ENCODE results near the gene DOCK3. TPM values are rescaled to one million over a fixed set of nuclear protein-coding genes. Genes with fewer than 3 reads are reported as not detected.

DOCK3 gene
- total RNA-seq, 2 experiments from 2014 or later: 1.6 to 1.7 TPM

- intact Hi-C loops (cut with micrococcal nuclease): loop anchor here (10.0 kb wide), 1 partner anchor 116 kb away; no protein-coding TSS in a partner anchor
- Mint-ChIP-seq H3K9me3 (peaks cover 5% of the 10 kb centered on the region), H3K27ac (no peak overlapping the region), H3K4me1 (ENCODE audit: low read depth) (no peaks in the 10 kb centered on the region), H3K36me3 (ENCODE audit: low read depth) (no peaks in the 10 kb centered on the region), H3K4me3 (no peak overlapping the region), H3K27me3 (ENCODE audit: low read depth) (no peaks in the 10 kb centered on the region)
- no peak for DNase-seq
- CTCF ChIA-PET: interaction anchor here (0.6 to 1.6 kb wide), 4 partner anchors 8 to 410 kb away, joined by 3 to 6 read pairs (median 3); no protein-coding TSS in a partner anchor
Measured at GRCh38 chr3:50978991-50979667, 304.4 kb downstream of the DOCK3 start.

GRCh38 chr3:50982540-50983325 is 308.0 kb downstream of the DOCK3 start:
- Mint-ChIP-seq H3K36me3 (ENCODE audit: low read depth) (no peaks in the 10 kb centered on the region), H3K4me3 (no peak overlapping the region), H3K27me3 (ENCODE audit: low read depth) (no peaks in the 10 kb centered on the region), H3K4me1 (ENCODE audit: low read depth) (no peaks in the 10 kb centered on the region), H3K27ac (no peak overlapping the region), H3K9me3 (peaks cover 4% of the 10 kb centered on the region)
- no peak for DNase-seq
- intact Hi-C loops (cut with micrococcal nuclease): no loop called here
- CTCF ChIA-PET: interaction anchor here (0.6 kb wide), 1 partner anchor 402 kb away, joined by 3 read pairs; the partner anchor contains the start of gene MANF

- no peaks in the 10 kb centered on the region for H3K36me3 Mint-ChIP-seq (ENCODE audit: low read depth)
- CTCF ChIA-PET: interaction anchor here (1.4 kb wide), 1 partner anchor 308 kb away, joined by 3 read pairs; no protein-coding TSS in a partner anchor
- no peaks in the 10 kb centered on the region for H3K4me1 Mint-ChIP-seq (ENCODE audit: low read depth)
- DNase-seq: no peak
- peaks cover 4% of the 10 kb centered on the region for H3K9me3 Mint-ChIP-seq
- no peak overlapping the region for H3K27ac Mint-ChIP-seq
- H3K4me3 Mint-ChIP-seq: no peak overlapping the region
- H3K27me3 Mint-ChIP-seq (ENCODE audit: low read depth): no peaks in the 10 kb centered on the region
- intact Hi-C loops (cut with micrococcal nuclease): no loop called here
Measured at GRCh38 chr3:50983887-50984286, 309.2 kb downstream of the DOCK3 start.

GRCh38 chr3:50985893-50986292 is 311.2 kb downstream of the DOCK3 start:
- Mint-ChIP-seq H3K36me3 (ENCODE audit: low read depth) (peaks cover 2% of the 10 kb centered on the region), H3K27me3 (ENCODE audit: low read depth) (no peaks in the 10 kb centered on the region), H3K4me3 (no peak overlapping the region), H3K9me3 (peaks cover 10% of the 10 kb centered on the region), H3K4me1 (ENCODE audit: low read depth) (no peaks in the 10 kb centered on the region), H3K27ac (no peak overlapping the region)
- no peak for DNase-seq
- CTCF ChIA-PET: no interaction called here
- intact Hi-C loops (cut with micrococcal nuclease): no loop called here

GRCh38 chr3:50986726-50987125 is 312.0 kb downstream of the DOCK3 start:
- intact Hi-C loops (cut with micrococcal nuclease): no loop called here
- Mint-ChIP-seq H3K9me3 (peaks cover 18% of the 10 kb centered on the region), H3K27me3 (ENCODE audit: low read depth) (no peaks in the 10 kb centered on the region), H3K27ac (no peak overlapping the region), H3K4me1 (ENCODE audit: low read depth) (no peaks in the 10 kb centered on the region), H3K4me3 (no peak overlapping the region), H3K36me3 (ENCODE audit: low read depth) (peaks cover 3% of the 10 kb centered on the region)
- no peak for DNase-seq
- CTCF ChIA-PET: no interaction called here

GRCh38 chr3:50994537-50994936 is 319.8 kb downstream of the DOCK3 start:
- CTCF ChIA-PET: no interaction called here
- Mint-ChIP-seq H3K9me3 (peaks cover 17% of the 10 kb centered on the region), H3K4me3 (no peak overlapping the region), H3K36me3 (ENCODE audit: low read depth) (peaks cover 3% of the 10 kb centered on the region), H3K27ac (no peak overlapping the region), H3K4me1 (ENCODE audit: low read depth) (no peaks in the 10 kb centered on the region), H3K27me3 (ENCODE audit: low read depth) (no peaks in the 10 kb centered on the region)
- intact Hi-C loops (cut with micrococcal nuclease): no loop called here
- DNase-seq: no peak

- CTCF ChIA-PET: no interaction called here
- Mint-ChIP-seq H3K4me3 (no peak overlapping the region), H3K9me3 (peaks cover 14% of the 10 kb centered on the region), H3K36me3 (ENCODE audit: low read depth) (peaks cover 3% of the 10 kb centered on the region), H3K27ac (no peak overlapping the region), H3K4me1 (ENCODE audit: low read depth) (no peaks in the 10 kb centered on the region), H3K27me3 (ENCODE audit: low read depth) (no peaks in the 10 kb centered on the region)
- intact Hi-C loops (cut with micrococcal nuclease): no loop called here
- no peak for DNase-seq
Measured at GRCh38 chr3:50995085-50995824, 320.5 kb downstream of the DOCK3 start.

GRCh38 chr3:51002495-51002894 is 327.8 kb downstream of the DOCK3 start:
- H3K27ac Mint-ChIP-seq: no peak overlapping the region
- CTCF ChIA-PET: interaction anchor here (0.9 to 1.2 kb wide), 2 partner anchors 9 to 22 kb away, joined by 3 read pairs; no protein-coding TSS in a partner anchor
- no peaks in the 10 kb centered on the region for H3K36me3 Mint-ChIP-seq (ENCODE audit: low read depth)
- H3K4me1 Mint-ChIP-seq (ENCODE audit: low read depth): peaks cover 5% of the 10 kb centered on the region
- intact Hi-C loops (cut with micrococcal nuclease): no loop called here
- H3K4me3 Mint-ChIP-seq: no peak overlapping the region
- peaks cover 2% of the 10 kb centered on the region for H3K9me3 Mint-ChIP-seq
- DNase-seq: no peak
- no peaks in the 10 kb centered on the region for H3K27me3 Mint-ChIP-seq (ENCODE audit: low read depth)

- CTCF ChIA-PET: no interaction called here
- no peaks in the 10 kb centered on the region for H3K36me3 Mint-ChIP-seq (ENCODE audit: low read depth)
- peaks cover 10% of the 10 kb centered on the region for H3K9me3 Mint-ChIP-seq
- H3K27ac Mint-ChIP-seq: no peak overlapping the region
- H3K4me3 Mint-ChIP-seq: no peak overlapping the region
- no peak for DNase-seq
- H3K4me1 Mint-ChIP-seq (ENCODE audit: low read depth): peaks cover 5% of the 10 kb centered on the region
- intact Hi-C loops (cut with micrococcal nuclease): no loop called here
- no peaks in the 10 kb centered on the region for H3K27me3 Mint-ChIP-seq (ENCODE audit: low read depth)
Measured at GRCh38 chr3:51004235-51004634, 329.5 kb downstream of the DOCK3 start.

- Mint-ChIP-seq H3K36me3 (ENCODE audit: low read depth) (peaks cover 3% of the 10 kb centered on the region), H3K9me3 (peaks cover 4% of the 10 kb centered on the region), H3K4me1 (ENCODE audit: low read depth) (peaks cover 39% of the 10 kb centered on the region), H3K27me3 (ENCODE audit: low read depth) (no peaks in the 10 kb centered on the region), H3K27ac (peak overlapping the region; percentile 59), H3K4me3 (no peak overlapping the region)
- CTCF ChIA-PET: interaction anchor here (0.6 to 1.5 kb wide), 3 partner anchors 19 to 45 kb away, joined by 3 read pairs; no protein-coding TSS in a partner anchor
- intact Hi-C loops (cut with micrococcal nuclease): loop anchor here (2.0 kb wide), 1 partner anchor 451 kb away; no protein-coding TSS in a partner anchor
- no peak for DNase-seq
Measured at GRCh38 chr3:51024121-51024520, 349.4 kb downstream of the DOCK3 start.

GRCh38 chr3:51024765-51025632 is 350.3 kb downstream of the DOCK3 start:
- peaks cover 3% of the 10 kb centered on the region for H3K36me3 Mint-ChIP-seq (ENCODE audit: low read depth)
- H3K4me1 Mint-ChIP-seq (ENCODE audit: low read depth): peaks cover 39% of the 10 kb centered on the region
- H3K27me3 Mint-ChIP-seq (ENCODE audit: low read depth): no peaks in the 10 kb centered on the region
- H3K27ac Mint-ChIP-seq: peak overlapping the region; percentile 83
- intact Hi-C loops (cut with micrococcal nuclease): loop anchor here (1.0 to 2.0 kb wide), 2 partner anchors 20 to 452 kb away; no protein-coding TSS in a partner anchor
- H3K9me3 Mint-ChIP-seq: peaks cover 4% of the 10 kb centered on the region
- peak overlapping the region; percentile 8 for H3K4me3 Mint-ChIP-seq
- DNase-seq: peak; percentile 87
- CTCF ChIA-PET: interaction anchor here (0.5 to 1.5 kb wide), 4 partner anchors 22 to 53 kb away, joined by 3 to 4 read pairs (median 4); no protein-coding TSS in a partner anchor

Data from activated naive CD4-positive, alpha-beta T cell treated with anti-CD3 and anti-CD28 coated beads for 36 hours (primary cell).